ENCODE results near the gene KCNK4. TPM values are rescaled to one million over a fixed set of nuclear protein-coding genes. Genes with fewer than 3 reads are reported as not detected.
A peak's percentile ranks its signal among the peaks of the same experiment; 100 is the strongest.

The KCNK4 gene
- total RNA-seq, 1 experiment from 2014 or later, result 0.28 TPM

- Mint-ChIP-seq H3K27me3 (ENCODE audit: low read depth) (no peaks in the 10 kb centered on the region; the same call in none of the 2 replicates), H3K27ac (peak overlapping the region in 1 of 3 experiments; percentile 83; a peak in 4 of 7 replicates), H3K4me3 (peak overlapping the region in 1 of 2 experiments; percentile 58; a peak in 2 of 5 replicates), H3K36me3 (ENCODE audit: insufficient read depth in 1 of 3, low read depth in 3 of 3) (peaks cover 0 to 9% (median 6%) of the 10 kb centered on the region in 3 experiments; a peak in 4 of 7 replicates), H3K4me1 (peaks cover 12 to 16% of the 10 kb centered on the region in 2 experiments), H3K9me3 (no peaks in the 10 kb centered on the region)
- H3K79me2 ChIP-seq (ENCODE audit: insufficient read depth, low read length), result no peaks in the 10 kb centered on the region
- H2AK5ac ChIP-seq (ENCODE audit: insufficient read length, low read length), result no peak overlapping the region
- no peak overlapping the region for H3K4me2 ChIP-seq (ENCODE audit: insufficient read depth, insufficient read length, low read length)
- H3K4ac ChIP-seq (ENCODE audit: low read depth, low read length), result no peak overlapping the region
- no peak overlapping the region for H3K14ac ChIP-seq (ENCODE audit: insufficient read depth, low read length)
- H3K18ac ChIP-seq (ENCODE audit: insufficient read length, low read depth, low read length), result no peak overlapping the region
- DNase-seq, result no peak
- no peak overlapping the region for H4K91ac ChIP-seq (ENCODE audit: insufficient read length, low read depth, low read length)
- 0 out of 3 replicates have a peak, but pooled peaks have one; percentile 10 for TF ChIP-seq CTCF (conservative IDR thresholded peaks at IDR 0.05)
- H3K9ac ChIP-seq (ENCODE audit: extremely low read depth, insufficient read length, low read length), result no peak overlapping the region
- no peak overlapping the region for H2BK20ac ChIP-seq (ENCODE audit: low read depth, low read length, poor library complexity, severe bottlenecking)
- H3K23ac ChIP-seq (ENCODE audit: insufficient read length, low read depth, low read length), result no peak overlapping the region
- no peak overlapping the region for H2BK12ac ChIP-seq (ENCODE audit: insufficient read length, low read depth, low read length)
- peaks cover 2% of the 10 kb centered on the region for H4K20me1 ChIP-seq (ENCODE audit: control insufficient read depth, insufficient read depth, insufficient read length)
- no peaks in the 10 kb centered on the region for H3K27me3 ChIP-seq (ENCODE audit: insufficient read depth, low read length)
- no peak overlapping the region for H2BK15ac ChIP-seq (ENCODE audit: low read depth, low read length)
- H4K8ac ChIP-seq (replicated peaks; ENCODE audit: insufficient read length, low read depth, low read length), result no peak overlapping the region
- H2BK120ac ChIP-seq (ENCODE audit: low read depth, low read length, poor library complexity, severe bottlenecking), result no peak overlapping the region
- H3K79me1 ChIP-seq (ENCODE audit: insufficient read depth, low read depth, low read length, poor library complexity, severe bottlenecking), result no peaks in the 10 kb centered on the region
- H3K23me2 ChIP-seq (ENCODE audit: insufficient read length, low read depth, low read length, poor library complexity, severe bottlenecking), result peaks cover 9% of the 10 kb centered on the region
- H3K56ac ChIP-seq (ENCODE audit: insufficient read length, low read depth, low read length), result no peak overlapping the region
- H3K9me3 ChIP-seq (ENCODE audit: control insufficient read depth, low read depth, low read length), result no peaks in the 10 kb centered on the region
- no peak overlapping the region for H2AFZ ChIP-seq (ENCODE audit: low read length)
- no CpG with 5 or more reads among the region's 15 CpGs for WGBS (ENCODE audit: extremely low coverage, insufficient read length, low lambda C conversion rate)
- H3K4me1 ChIP-seq (ENCODE audit: insufficient read depth, low read length), result no peaks in the 10 kb centered on the region
- H4K5ac ChIP-seq (ENCODE audit: insufficient read length, low read depth, low read length), result no peak overlapping the region
- no peak overlapping the region for H2BK5ac ChIP-seq (ENCODE audit: insufficient read length, low read length)
- H3K27ac ChIP-seq (ENCODE audit: insufficient read length, low read depth, low read length), result no peak overlapping the region
- H3T11ph ChIP-seq (ENCODE audit: low read length), result no peak overlapping the region
These were observed 15.9 kb upstream of the KCNK4 start for GRCh38 chr11:64275031-64275800.

Measured in H9 (cell line).